ENCODE data around the gene ARID3A. TPM values are rescaled to one million over a fixed set of nuclear protein-coding genes. Genes with fewer than 3 reads are reported as not detected.

ARID3A gene
- polyA plus RNA-seq, 3 donors: 16.2 to 18.9 (median 17.1) TPM

- no peak for DNase-seq (ENCODE audit: low read depth in 3 of 3, low spot score in 2 of 3)
Measured at GRCh38 chr19:998064-998463, 72.2 kb downstream of the ARID3A start.

GRCh38 chr19:999379-999719, 73.5 kb downstream of the ARID3A start:
- no peak for DNase-seq (ENCODE audit: low read depth in 3 of 3, low spot score in 2 of 3)

- no peak for DNase-seq (ENCODE audit: low read depth in 3 of 3, low spot score in 2 of 3)
Measured at GRCh38 chr19:1000095-1000494, 74.3 kb downstream of the ARID3A start, which contains the start of gene GRIN3B. GRIN3B (plus strand) TSS chr19:1000419; CDS start chr19:1000438, 19 bp downstream.

- DNase-seq (ENCODE audit: low read depth in 3 of 3, low spot score in 2 of 3): no peak
Measured at GRCh38 chr19:1000591-1001537, 75.0 kb downstream of the ARID3A start.

- no peak for DNase-seq (ENCODE audit: low read depth in 3 of 3, low spot score in 2 of 3)
Measured at GRCh38 chr19:1001538-1002166, 75.8 kb downstream of the ARID3A start.

- no peak for DNase-seq (ENCODE audit: low read depth in 3 of 3, low spot score in 2 of 3)
Measured at GRCh38 chr19:1002600-1002999, 76.8 kb downstream of the ARID3A start.

GRCh38 chr19:1003283-1003682, 77.4 kb downstream of the ARID3A start:
- no peak for DNase-seq (ENCODE audit: low read depth in 3 of 3, low spot score in 2 of 3)

- DNase-seq (ENCODE audit: low read depth in 3 of 3, low spot score in 2 of 3): no peak
Measured at GRCh38 chr19:1004204-1004802, 78.5 kb downstream of the ARID3A start.

GRCh38 chr19:1004803-1005664, 79.2 kb downstream of the ARID3A start:
- DNase-seq (ENCODE audit: low read depth in 3 of 3, low spot score in 2 of 3): no peak

GRCh38 chr19:1006711-1007398, 81.0 kb downstream of the ARID3A start:
- DNase-seq (ENCODE audit: low read depth in 3 of 3, low spot score in 2 of 3): no peak

GRCh38 chr19:1007399-1008251, 81.8 kb downstream of the ARID3A start:
- DNase-seq (ENCODE audit: low read depth in 3 of 3, low spot score in 2 of 3): no peak

- DNase-seq (ENCODE audit: low read depth in 3 of 3, low spot score in 2 of 3): no peak
Measured at GRCh38 chr19:1008268-1009040, 82.6 kb downstream of the ARID3A start.

GRCh38 chr19:1009041-1009980, 83.5 kb downstream of the ARID3A start:
- DNase-seq (ENCODE audit: low read depth in 3 of 3, low spot score in 2 of 3): no peak

GRCh38 chr19:1009981-1010538, 84.2 kb downstream of the ARID3A start:
- no peak for DNase-seq (ENCODE audit: low read depth in 3 of 3, low spot score in 2 of 3)

- DNase-seq (ENCODE audit: low read depth in 3 of 3, low spot score in 2 of 3): no peak
Measured at GRCh38 chr19:1010586-1011510, 85.0 kb downstream of the ARID3A start.

GRCh38 chr19:1011831-1012333, 86.0 kb downstream of the ARID3A start:
- DNase-seq (ENCODE audit: low read depth in 3 of 3, low spot score in 2 of 3): no peak
